NCI-H2107 treated with DMSO at 0.1 percent for 48 hours (cell line): ENCODE results near the gene GNAT2.

Experiments used
- DNase-seq: peaks from one replicate; lab custom pipeline; 2025; ENCODE audit not compliant: unreplicated experiment; lab: John Stamatoyannopoulos, UW

The GNAT2 gene

DNA sequence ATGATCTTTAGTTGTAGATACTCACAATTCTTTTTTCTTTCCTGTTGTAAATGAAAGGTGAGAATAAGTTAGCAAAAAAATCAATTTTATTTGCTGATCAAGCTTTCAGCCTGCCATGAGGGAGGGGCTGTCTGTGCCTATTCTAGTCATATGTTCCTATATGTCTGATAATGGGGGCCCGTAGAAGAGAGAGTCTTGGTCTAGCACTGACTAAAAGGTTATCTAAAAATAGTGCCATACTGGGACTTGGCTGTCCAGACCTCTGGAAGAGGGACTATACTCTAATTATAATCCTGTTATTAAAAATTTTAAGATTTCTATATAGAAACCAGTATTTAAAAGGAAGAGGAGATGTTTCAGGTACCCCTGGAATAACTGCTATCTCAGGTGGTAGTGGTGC, 52.4 kb downstream of the GNAT2 start:
- DNase-seq: no peak

DNA sequence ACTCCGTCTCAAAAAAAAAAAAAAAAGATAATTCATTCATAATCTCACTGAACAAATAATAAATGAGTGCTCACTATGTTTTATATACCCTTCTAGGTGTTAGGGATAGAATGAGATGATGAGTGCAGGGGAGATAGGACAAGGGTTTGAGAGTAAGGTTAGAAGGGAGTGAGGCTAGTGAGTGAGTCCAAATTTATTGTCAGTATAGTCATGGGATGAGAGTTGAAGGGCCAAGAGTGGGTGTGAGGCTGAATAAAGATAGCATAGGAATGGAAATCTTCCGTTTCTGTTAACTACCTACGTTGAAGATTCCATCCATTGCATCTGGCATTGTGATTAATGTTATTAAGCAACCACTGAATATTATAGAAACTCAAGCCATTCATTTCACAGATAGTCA, 54.2 kb downstream of the GNAT2 start:
- DNase-seq: no peak

DNA sequence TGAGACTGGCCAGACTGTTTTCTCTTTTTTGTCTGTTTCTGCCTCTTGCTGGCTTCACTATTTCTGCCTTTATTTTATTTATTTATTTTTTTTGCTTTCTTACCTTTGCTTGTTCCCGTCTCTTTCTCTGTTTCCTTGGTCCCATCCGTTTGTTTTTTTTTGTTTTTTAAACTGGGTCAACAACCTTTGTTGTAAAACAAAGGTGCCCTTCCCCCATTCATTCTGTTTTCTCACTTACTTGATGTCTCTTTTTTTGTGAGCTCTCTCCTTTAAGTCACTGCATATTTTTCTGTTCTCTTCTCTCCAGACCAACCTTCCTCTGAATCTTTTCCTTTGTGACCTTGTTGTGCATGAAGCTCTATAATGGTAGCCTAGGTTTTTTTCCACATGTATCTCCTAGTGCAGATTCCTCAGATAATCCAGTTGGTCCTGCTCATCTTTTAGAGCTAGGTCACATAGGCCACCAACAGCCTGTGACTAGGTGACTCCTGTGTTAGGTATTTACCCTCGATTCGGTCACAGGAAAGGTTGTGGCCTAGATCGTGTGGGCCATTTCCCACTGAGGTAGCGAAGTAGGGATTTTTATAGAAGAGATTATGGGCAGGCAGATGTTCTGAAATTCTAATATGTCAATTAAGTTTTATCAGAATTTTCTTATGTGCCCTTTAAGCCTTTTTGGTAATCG, 55.1 kb downstream of the GNAT2 start:
- no peak for DNase-seq

DNA sequence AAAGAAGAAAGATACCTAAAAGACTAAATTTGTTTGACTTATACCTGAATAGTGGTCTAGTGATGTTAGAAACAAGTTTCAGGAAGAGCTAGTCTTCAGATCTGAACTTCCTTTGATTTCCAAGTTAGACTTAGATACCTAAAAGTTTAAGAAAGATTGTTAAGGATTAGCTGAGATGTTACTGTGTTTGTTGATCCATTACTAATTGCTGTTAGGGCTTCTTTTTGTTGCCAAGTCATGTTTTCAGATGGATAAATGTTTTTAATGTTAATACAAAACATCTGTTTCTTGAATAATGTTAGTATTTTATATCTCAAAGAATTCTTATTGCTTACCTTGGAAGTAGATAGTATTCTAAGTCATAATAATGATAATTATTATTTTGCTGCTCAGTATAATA, 59.4 kb downstream of the GNAT2 start:
- no peak for DNase-seq

DNA sequence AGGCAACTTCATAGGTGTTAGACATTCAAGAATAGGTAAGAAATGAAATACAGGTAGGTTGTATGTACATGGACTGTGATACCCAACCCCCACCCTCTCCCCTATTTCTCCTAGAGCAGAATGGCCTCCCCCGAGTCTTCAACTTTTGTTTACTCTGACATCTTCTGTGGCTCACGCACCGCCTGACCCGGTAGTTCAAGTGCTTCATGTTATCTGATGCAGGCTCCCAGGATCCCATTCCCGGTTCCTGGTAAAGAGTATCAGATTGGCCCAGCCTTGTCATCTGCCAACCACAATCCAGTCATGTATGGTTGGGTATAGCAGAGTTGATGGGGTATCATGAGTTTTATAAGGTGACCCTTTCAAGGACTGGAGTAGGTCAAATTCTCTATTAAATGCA, 61.9 kb downstream of the GNAT2 start:
- no peak for DNase-seq

DNA sequence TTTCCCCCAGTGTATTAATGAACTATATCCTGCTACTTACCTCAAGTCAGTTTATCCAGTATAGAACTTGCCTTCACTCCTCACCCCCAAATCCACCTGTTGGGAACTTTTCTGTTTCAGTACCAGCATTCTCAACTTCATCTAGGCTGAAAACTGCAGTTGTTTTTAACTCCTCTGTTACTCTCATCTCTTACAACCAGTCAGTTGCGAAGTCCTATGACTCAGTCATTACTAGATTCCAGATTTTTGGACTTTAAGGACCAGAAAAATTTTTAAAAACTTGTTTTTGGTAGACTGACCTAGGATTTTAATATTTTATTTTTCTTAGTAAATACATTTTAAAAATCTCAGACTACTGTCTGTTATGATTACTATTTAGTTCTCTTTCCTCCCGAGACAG, 62.9 kb downstream of the GNAT2 start:
- DNase-seq: no peak
